CD4-positive, alpha-beta T cell (primary cell): ENCODE measurements around the gene DGCR6L. TPM values are rescaled to one million over a fixed set of nuclear protein-coding genes. Genes with fewer than 3 reads are reported as not detected.
"Not testable (repeated sequence)": the region's sequence is repeated elsewhere in the genome, so short reads cannot be mapped to it uniquely, and the experiment has no call there.

Experiments
- ATAC-seq: fragments of 200-7000 bp; cut with Tn5 transposase; one replicate; pipeline ENCODE4 v1.10.0; 2022; ENCODE audit warnings: mild to moderate bottlenecking; ENCODE audit not compliant: poor library complexity
- CTCF ChIA-PET: fragments of 350-600 bp; sonication (Branson Sonifier 250); formaldehyde crosslinking; loops from one replicate; lab custom pipeline; 2021; ENCODE audit warnings: antibody characterized with exemption, inconsistent platforms; lab: Charles Lee
- POLR2A ChIA-PET: fragments of 350-600 bp; sonication (Branson Sonifier 250); formaldehyde crosslinking; loops from one replicate; lab custom pipeline; 2021; ENCODE audit warnings: antibody characterized with exemption, inconsistent platforms; lab: Charles Lee
- DNase-seq, 14 experiments: peaks; one replicate each; pipeline ENCODE4 v3.0.0-alpha.2; 2013 to 2020; ENCODE audit warnings: mixed read lengths in 2 of 14
- H3K27ac ChIP-seq, 2 donors: one replicate each; pipeline versions ENCODE4 v1.5.1 to v1.7.0; 2013; ENCODE audit warnings: low read length in 2 of 2, low read depth in 1 of 2, mild to moderate bottlenecking in 1 of 2
- H3K27me3 ChIP-seq, 2 experiments: 1 replicate in 1 of 2; 2 replicates in 1 of 2; pipeline versions ENCODE4 v1.6.1 to v1.7.0; 2013; ENCODE audit warnings: low read length in 2 of 2, control low read depth in 1 of 2, mild to moderate bottlenecking in 1 of 2, moderate library complexity in 1 of 2; ENCODE audit not compliant: insufficient read depth in 2 of 2, control insufficient read depth in 1 of 2
- H3K36me3 ChIP-seq: one replicate; pipeline ENCODE4 v1.6.1; 2013; ENCODE audit warnings: low read length, control low read depth; ENCODE audit not compliant: insufficient read depth
- H3K4me1 ChIP-seq: one replicate; pipeline ENCODE4 v1.6.1; 2013; ENCODE audit warnings: low read length, control low read depth; ENCODE audit not compliant: insufficient read depth
- H3K4me3 ChIP-seq: one replicate; pipeline ENCODE4 v1.5.1; 2013; ENCODE audit warnings: mild to moderate bottlenecking, low read length, moderate library complexity
- H3K9me3 ChIP-seq, 2 experiments: 1 replicate in 1 of 2; 2 replicates in 1 of 2; pipeline versions ENCODE4 v1.6.1 to v1.7.0; 2013; ENCODE audit warnings: low read length in 2 of 2, mild to moderate bottlenecking in 2 of 2, control low read depth in 1 of 2, moderate library complexity in 1 of 2; ENCODE audit not compliant: control insufficient read depth in 1 of 2, insufficient read depth in 1 of 2
- H3K27ac Mint-ChIP-seq: one replicate; pipeline ENCODE4 v1.8.0; 2020; ENCODE audit warnings: mixed read lengths
- H3K27me3 Mint-ChIP-seq: one replicate; pipeline ENCODE4 v1.8.0; 2021; ENCODE audit warnings: mixed read lengths
- H3K36me3 Mint-ChIP-seq: one replicate; pipeline ENCODE4 v1.8.0; 2021; ENCODE audit warnings: low read depth, mixed read lengths
- H3K4me1 Mint-ChIP-seq: one replicate; pipeline ENCODE4 v1.8.0; 2021; ENCODE audit warnings: low read depth, mixed read lengths
- H3K4me3 Mint-ChIP-seq: one replicate; pipeline ENCODE4 v1.8.0; 2020; ENCODE audit warnings: mild to moderate bottlenecking, mixed read lengths
- H3K9me3 Mint-ChIP-seq: one replicate; pipeline ENCODE4 v1.8.0; 2020; ENCODE audit warnings: mixed read lengths
- intact Hi-C, 2 experiments: fragments of 100-400 bp; cut with DNase I in 1 of 2; cut with micrococcal nuclease in 1 of 2; formaldehyde crosslinking; loops; one replicate each; pipeline versions ENCODE4 v1.15.1 to v1.9.0; 2023 to 2025; cut with DNase I, micrococcal nuclease
- total RNA-seq, 174 experiments: library from RNA in 2 of 174; stranded (reverse) in 2 of 174; gene quantifications; one replicate each; pipeline ENCODE4 v1.2.3 and lab custom pipeline; 2021 to 2026
- TF ChIP-seq, protein P1 (sequence below): fragments of 200-600 bp; IDR thresholded peaks from one replicate; pipeline ENCODE4 v1.8.0; 2022; ENCODE audit warnings: antibody characterized with exemption, mild to moderate bottlenecking

DGCR6L gene
- total RNA-seq, 2 experiments from 2014 or later, result 29.1 to 31.2 TPM

DNA sequence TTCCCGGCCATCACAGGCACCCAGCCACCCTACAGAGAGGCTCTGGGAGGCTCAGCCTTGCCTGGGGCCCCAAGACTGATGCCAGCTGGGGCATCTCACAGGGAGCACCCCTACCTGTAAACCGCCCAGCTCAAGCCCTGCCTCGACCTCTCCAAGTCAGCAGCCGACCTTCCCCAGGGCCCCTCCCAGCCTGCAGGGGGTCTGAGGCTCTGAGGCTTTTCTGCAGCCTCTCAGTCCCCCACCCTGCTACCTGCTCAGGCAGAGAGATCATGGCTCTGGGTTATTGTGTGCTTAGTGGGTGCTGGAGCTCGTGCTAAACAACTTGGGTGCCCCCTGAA is 28.6 kb downstream of the DGCR6L start:
- Histone ChIP-seq H3K36me3 (no peaks in the 10 kb centered on the region), H3K27ac (no peak overlapping the region), H3K27me3 (no peaks in the 10 kb centered on the region), H3K4me1 (no peaks in the 10 kb centered on the region), H3K4me3 (no peak overlapping the region), H3K9me3 (no peaks in the 10 kb centered on the region)
- no peaks in the 10 kb centered on the region for H3K9me3 Mint-ChIP-seq
- DNase-seq (no peak), ATAC-seq (no peak)
- TF ChIP-seq, protein P1, sequence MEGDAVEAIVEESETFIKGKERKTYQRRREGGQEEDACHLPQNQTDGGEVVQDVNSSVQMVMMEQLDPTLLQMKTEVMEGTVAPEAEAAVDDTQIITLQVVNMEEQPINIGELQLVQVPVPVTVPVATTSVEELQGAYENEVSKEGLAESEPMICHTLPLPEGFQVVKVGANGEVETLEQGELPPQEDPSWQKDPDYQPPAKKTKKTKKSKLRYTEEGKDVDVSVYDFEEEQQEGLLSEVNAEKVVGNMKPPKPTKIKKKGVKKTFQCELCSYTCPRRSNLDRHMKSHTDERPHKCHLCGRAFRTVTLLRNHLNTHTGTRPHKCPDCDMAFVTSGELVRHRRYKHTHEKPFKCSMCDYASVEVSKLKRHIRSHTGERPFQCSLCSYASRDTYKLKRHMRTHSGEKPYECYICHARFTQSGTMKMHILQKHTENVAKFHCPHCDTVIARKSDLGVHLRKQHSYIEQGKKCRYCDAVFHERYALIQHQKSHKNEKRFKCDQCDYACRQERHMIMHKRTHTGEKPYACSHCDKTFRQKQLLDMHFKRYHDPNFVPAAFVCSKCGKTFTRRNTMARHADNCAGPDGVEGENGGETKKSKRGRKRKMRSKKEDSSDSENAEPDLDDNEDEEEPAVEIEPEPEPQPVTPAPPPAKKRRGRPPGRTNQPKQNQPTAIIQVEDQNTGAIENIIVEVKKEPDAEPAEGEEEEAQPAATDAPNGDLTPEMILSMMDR, result no peak
- no peak overlapping the region for H3K27ac Mint-ChIP-seq
- H3K4me3 Mint-ChIP-seq, result no peak overlapping the region
- no peaks in the 10 kb centered on the region for H3K27me3 Mint-ChIP-seq
- H3K36me3 Mint-ChIP-seq, result no peaks in the 10 kb centered on the region
- POLR2A ChIA-PET, result no interaction called here
- intact Hi-C loops, result no loop called here
- H3K4me1 Mint-ChIP-seq, result no peaks in the 10 kb centered on the region
- CTCF ChIA-PET, result no interaction called here

DNA sequence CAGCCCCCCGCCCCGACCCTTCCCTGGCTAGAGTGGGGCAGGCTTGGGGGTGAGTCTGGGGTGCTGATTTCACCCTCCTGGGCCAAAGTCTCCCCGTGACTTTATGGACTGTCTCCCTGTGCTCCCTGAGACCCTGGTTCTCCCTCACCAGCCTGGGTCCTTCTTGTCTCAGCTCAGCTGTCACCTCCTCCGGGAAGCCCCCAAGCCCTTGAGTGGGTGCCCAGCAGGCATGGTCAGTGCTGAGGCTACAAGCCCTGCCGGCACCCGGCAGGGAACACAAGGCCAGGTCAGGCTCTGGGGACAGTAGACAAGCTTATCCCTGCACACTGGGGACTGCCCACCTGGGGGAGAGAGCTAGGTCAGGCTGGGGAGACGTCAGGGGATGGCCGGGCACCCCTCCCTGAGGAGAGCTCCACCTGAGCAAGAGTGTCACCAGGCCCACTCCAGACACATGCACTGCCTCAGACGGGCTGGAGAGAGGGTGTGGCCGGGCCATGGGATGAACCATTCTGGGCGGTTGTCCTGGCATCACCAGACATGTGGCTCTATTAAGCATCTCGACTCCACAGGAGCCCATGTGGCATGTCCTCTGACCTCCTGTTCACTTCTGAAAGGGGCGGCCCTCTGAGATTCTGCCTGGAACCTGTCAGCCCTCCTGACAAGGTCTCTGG is 29.1 kb downstream of the DGCR6L start:
- ChIA-PET CTCF (no interaction called here), POLR2A (no interaction called here)
- Mint-ChIP-seq H3K36me3 (no peaks in the 10 kb centered on the region), H3K27ac (no peak overlapping the region), H3K4me1 (no peaks in the 10 kb centered on the region), H3K9me3 (no peaks in the 10 kb centered on the region), H3K27me3 (no peaks in the 10 kb centered on the region), H3K4me3 (no peak overlapping the region)
- no peak overlapping the region for H3K4me3 ChIP-seq
- peaks cover 2% of the 10 kb centered on the region for H3K4me1 ChIP-seq
- H3K27ac ChIP-seq, result no peak overlapping the region
- H3K36me3 ChIP-seq, result no peaks in the 10 kb centered on the region
- no peaks in the 10 kb centered on the region for H3K27me3 ChIP-seq
- DNase-seq (no peak), ATAC-seq (no peak)
- TF ChIP-seq, protein P1, result no peak
- intact Hi-C loops, result no loop called here
- H3K9me3 ChIP-seq, result no peaks in the 10 kb centered on the region

DNA sequence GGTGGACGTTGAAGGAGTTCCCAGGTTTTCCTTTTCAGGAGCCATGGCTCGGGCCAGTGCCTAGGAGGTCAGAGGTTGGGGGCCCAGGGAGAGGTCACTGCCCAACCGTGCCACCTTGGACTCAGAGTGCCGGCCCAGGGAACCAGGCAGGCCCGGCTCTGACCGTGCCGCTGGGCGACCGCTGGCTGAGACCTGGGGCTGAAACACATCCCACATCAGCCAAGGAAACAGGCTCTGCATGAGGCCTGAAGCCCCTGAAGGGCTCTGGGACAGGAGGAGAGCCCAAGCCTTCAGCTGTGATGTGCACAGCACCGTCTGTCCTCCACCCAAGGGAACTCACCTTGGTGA is 29.8 kb downstream of the DGCR6L start:
- ATAC-seq, result no peak
- POLR2A ChIA-PET, result no interaction called here
- TF ChIP-seq, protein P1, result no peak
- H3K36me3 ChIP-seq, result no peaks in the 10 kb centered on the region
- Mint-ChIP-seq H3K9me3 (no peaks in the 10 kb centered on the region), H3K27ac (no peak overlapping the region), H3K36me3 (no peaks in the 10 kb centered on the region), H3K4me1 (no peaks in the 10 kb centered on the region), H3K4me3 (no peak overlapping the region), H3K27me3 (no peaks in the 10 kb centered on the region)
- H3K27ac ChIP-seq, result no peak overlapping the region
- no peak for DNase-seq
- H3K27me3 ChIP-seq, result no peaks in the 10 kb centered on the region
- CTCF ChIA-PET, result no interaction called here
- intact Hi-C loops, result no loop called here
- peaks cover 5% of the 10 kb centered on the region for H3K4me1 ChIP-seq
- H3K9me3 ChIP-seq, result no peaks in the 10 kb centered on the region
- H3K4me3 ChIP-seq, result no peak overlapping the region

DNA sequence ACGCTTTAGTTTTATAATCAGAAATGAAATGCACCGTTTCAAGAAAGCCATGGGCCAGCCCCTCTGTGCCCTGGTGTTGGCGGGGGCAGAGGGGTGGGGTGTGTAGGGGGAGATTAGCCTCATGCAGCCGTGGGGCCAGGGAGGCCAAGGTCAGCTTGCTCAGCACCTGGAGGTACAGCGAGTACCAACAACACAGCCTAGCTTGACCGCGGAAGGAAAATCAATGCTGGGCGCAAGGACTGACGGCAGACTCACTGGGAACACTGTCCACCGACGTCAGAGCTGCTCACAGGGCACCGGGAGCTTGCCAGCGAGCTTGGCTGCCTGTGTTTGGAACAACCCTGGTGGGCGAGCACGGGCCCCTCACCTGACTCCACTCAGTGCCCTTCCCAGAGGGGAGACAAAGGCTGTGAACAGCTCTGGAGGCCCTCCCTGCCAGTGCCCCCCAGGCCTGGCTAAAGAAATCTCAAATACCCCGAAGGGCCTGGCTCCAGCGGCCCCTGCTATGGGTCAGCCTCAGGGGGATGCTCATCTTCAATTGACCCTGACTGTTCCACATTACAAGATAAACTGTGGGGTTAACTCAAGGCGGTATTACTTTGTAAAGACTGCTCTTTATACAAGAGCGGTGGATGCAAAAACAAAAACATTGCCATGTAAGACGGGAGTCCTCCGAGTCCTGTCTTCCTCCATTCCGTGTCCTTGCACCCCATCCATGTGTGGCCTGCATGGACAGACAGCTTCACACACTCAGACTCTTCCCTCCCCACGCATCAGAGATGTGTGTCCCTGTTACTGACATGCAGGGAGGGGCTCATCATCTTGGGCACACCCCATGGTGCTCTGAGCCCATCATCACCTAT is 30.4 kb downstream of the DGCR6L start:
- H3K4me1 Mint-ChIP-seq, ATAC-seq, CTCF ChIA-PET, H3K36me3 Mint-ChIP-seq, DNase-seq, H3K4me1 ChIP-seq, H3K27ac Mint-ChIP-seq, H3K4me3 Mint-ChIP-seq, H3K27me3 ChIP-seq, H3K9me3 Mint-ChIP-seq, POLR2A ChIA-PET, H3K9me3 ChIP-seq, H3K4me3 ChIP-seq, H3K27ac ChIP-seq, H3K27me3 Mint-ChIP-seq, H3K36me3 ChIP-seq: not testable (repeated sequence)
- intact Hi-C loops, result loop anchor here in 1 of 2 experiments (10.0 kb wide), 1 partner anchor 325 kb away; no protein-coding TSS in a partner anchor

DNA sequence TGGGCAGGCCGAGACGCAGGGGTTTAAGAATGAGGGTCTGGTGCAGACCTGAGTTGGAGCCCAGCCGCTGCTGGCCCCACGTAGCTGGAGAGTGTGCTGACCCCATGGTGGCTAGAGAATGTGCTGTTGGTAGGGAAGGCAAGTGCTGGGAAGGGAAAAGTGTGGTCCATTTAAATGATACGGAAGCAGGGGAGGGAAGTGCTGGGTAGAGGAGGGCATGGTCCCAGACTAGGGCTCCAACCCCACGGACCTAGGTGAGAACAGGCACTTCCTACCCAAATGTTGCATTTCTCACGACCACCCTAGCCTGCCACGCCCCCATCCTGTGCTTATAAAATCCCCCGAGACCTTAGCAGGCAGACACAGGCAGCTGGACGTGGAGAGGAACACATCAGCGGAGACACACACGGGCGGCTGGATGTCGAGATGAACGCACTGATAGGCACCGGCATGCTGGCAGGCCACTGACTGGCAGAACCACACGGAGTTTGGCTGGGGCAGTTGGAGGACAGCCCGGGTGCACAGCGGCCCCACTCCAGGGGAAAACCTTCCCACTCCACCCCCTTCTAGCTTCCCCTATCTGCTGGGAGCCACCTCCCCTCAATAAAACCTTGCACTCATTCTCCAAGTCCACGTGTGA is 33.0 kb downstream of the DGCR6L start:
- ATAC-seq, result not testable (repeated sequence)

More for the DNA sequence above, 33.0 kb downstream of the DGCR6L start:
- H3K27me3 Mint-ChIP-seq, H3K36me3 Mint-ChIP-seq, H3K36me3 ChIP-seq, H3K4me3 ChIP-seq, POLR2A ChIA-PET, H3K27ac ChIP-seq, H3K4me1 ChIP-seq, H3K27ac Mint-ChIP-seq, H3K27me3 ChIP-seq, H3K4me1 Mint-ChIP-seq, H3K9me3 Mint-ChIP-seq, DNase-seq, H3K4me3 Mint-ChIP-seq, H3K9me3 ChIP-seq: not testable (repeated sequence)
- intact Hi-C loops, result loop anchor here in 1 of 2 experiments (10.0 kb wide), 1 partner anchor 322 kb away; no protein-coding TSS in a partner anchor
- CTCF ChIA-PET, result interaction anchor here (1.1 kb wide), 1 partner anchor 130 kb away, joined by 6 read pairs; no protein-coding TSS in a partner anchor
